Mesendoderm (in vitro differentiated cells): ENCODE measurements around the gene PFAS.

ENCODE experiments used
- DNase-seq: peaks from one replicate; pipeline ENCODE4 v3.0.0; 2013
- H2AK5ac ChIP-seq: 2 replicates; pipeline ENCODE4 v1.6.1; 2013; ENCODE audit warnings: low read length, inconsistent platforms
- H2BK120ac ChIP-seq: 2 replicates; pipeline ENCODE4 v1.6.1; 2013; ENCODE audit warnings: low read depth, mild to moderate bottlenecking, low read length, moderate library complexity, mixed read lengths
- H2BK15ac ChIP-seq: replicated peaks from 2 replicates; pipeline ENCODE4 v1.6.1; 2013; ENCODE audit warnings: low read depth, mild to moderate bottlenecking, moderate library complexity
- H2BK5ac ChIP-seq: 2 replicates; pipeline ENCODE4 v1.6.1; 2013; ENCODE audit warnings: low read length, inconsistent platforms
- H3K18ac ChIP-seq: 2 replicates; pipeline ENCODE4 v1.6.1; 2013; ENCODE audit warnings: mild to moderate bottlenecking, low read length, mixed read lengths
- H3K23ac ChIP-seq: one replicate; pipeline ENCODE4 v1.6.1; 2013; ENCODE audit warnings: low read length
- H3K27ac ChIP-seq: 2 replicates; pipeline ENCODE4 v1.5.1; 2013; ENCODE audit warnings: low read depth, mild to moderate bottlenecking, inconsistent platforms, low read length, moderate library complexity
- H3K27me3 ChIP-seq: 2 replicates; pipeline ENCODE4 v1.6.1; 2013; ENCODE audit warnings: low read length, control low read depth, mild to moderate bottlenecking, inconsistent platforms; ENCODE audit not compliant: insufficient read depth, poor library complexity
- H3K36me3 ChIP-seq: 2 replicates; pipeline ENCODE4 v1.6.1; 2013; ENCODE audit warnings: low read length, inconsistent platforms; ENCODE audit not compliant: control insufficient read depth, insufficient read depth
- H3K4ac ChIP-seq: one replicate; pipeline ENCODE4 v1.6.1; 2013; ENCODE audit warnings: low read depth, mild to moderate bottlenecking, low read length, moderate library complexity
- H3K4me1 ChIP-seq: 2 replicates; pipeline ENCODE4 v1.6.1; 2013; ENCODE audit warnings: low read depth, low read length, inconsistent platforms; ENCODE audit not compliant: control insufficient read depth
- H3K4me2 ChIP-seq: 2 replicates; pipeline ENCODE4 v1.6.1; 2013; ENCODE audit warnings: low read length
- H3K4me3 ChIP-seq: 2 replicates; pipeline ENCODE4 v1.5.1; 2013; ENCODE audit warnings: mild to moderate bottlenecking, low read length
- H3K56ac ChIP-seq: one replicate; pipeline ENCODE4 v1.6.1; 2013; ENCODE audit warnings: low read length
- H3K79me1 ChIP-seq: 2 replicates; pipeline ENCODE4 v1.6.1; 2013; ENCODE audit warnings: low read length, inconsistent platforms
- H3K79me2 ChIP-seq: 2 replicates; pipeline ENCODE4 v1.6.1; 2013; ENCODE audit warnings: mild to moderate bottlenecking, low read length; ENCODE audit not compliant: control insufficient read depth, insufficient read depth
- H3K9ac ChIP-seq: 2 replicates; pipeline ENCODE4 v1.6.1; 2013; ENCODE audit warnings: low read length, inconsistent platforms
- H4K5ac ChIP-seq: one replicate; pipeline ENCODE4 v1.6.1; 2013; ENCODE audit warnings: low read length
- H4K8ac ChIP-seq: one replicate; pipeline ENCODE4 v1.6.1; 2013; ENCODE audit warnings: low read depth, mild to moderate bottlenecking, control low read depth, low read length, moderate library complexity
- WGBS: extraction: QIAGEN DNeasy Blood & Tissue Kit; methylation state at CpG from one replicate; pipeline ENCODE4 v1.1.7; 2013; ENCODE audit warnings: low lambda C conversion rate, missing lambda C conversion rate; ENCODE audit not compliant: insufficient coverage; ENCODE audit errors: extremely low coverage; 5-methylcytosine and 5-hydroxymethylcytosine counted together

PFAS gene

DNA sequence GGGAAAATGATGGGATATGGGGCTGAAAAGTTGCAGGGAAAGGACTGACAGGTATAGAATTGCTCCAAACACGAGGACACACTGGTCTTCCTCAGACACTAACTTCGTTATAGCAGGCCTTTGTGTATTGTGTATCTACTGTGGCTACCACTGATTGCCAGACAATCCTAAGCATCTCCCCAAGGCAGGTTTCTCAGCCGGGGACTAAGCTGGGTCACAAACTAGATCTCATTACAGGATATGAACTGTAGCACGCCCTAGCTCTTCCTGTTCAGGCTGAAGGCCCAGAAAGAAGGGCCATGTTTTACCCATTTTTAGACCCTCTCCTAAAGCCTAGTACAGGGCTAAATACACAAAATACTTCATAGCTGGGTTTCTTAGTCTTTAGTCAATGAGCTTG is 34.3 kb downstream of the PFAS start:
- Histone ChIP-seq H3K4ac (no peak overlapping the region), H2AK5ac (no peak overlapping the region), H3K27me3 (no peaks in the 10 kb centered on the region), H3K4me2 (no peak overlapping the region), H2BK120ac (no peak overlapping the region), H2BK15ac (no peak overlapping the region), H3K79me1 (no peaks in the 10 kb centered on the region), H3K56ac (no peak overlapping the region), H3K36me3 (no peaks in the 10 kb centered on the region), H3K4me3 (no peak overlapping the region), H3K27ac (no peak overlapping the region), H4K5ac (no peak overlapping the region), H2BK5ac (no peak overlapping the region), H3K23ac (no peak overlapping the region), H3K4me1 (no peaks in the 10 kb centered on the region), H3K18ac (no peak overlapping the region), H3K9ac (no peak overlapping the region), H3K79me2 (no peaks in the 10 kb centered on the region), H4K8ac (no peak overlapping the region)
- DNase-seq, result peak; percentile 87
- no CpG with 5 or more reads among the region's 4 CpGs for WGBS

DNA sequence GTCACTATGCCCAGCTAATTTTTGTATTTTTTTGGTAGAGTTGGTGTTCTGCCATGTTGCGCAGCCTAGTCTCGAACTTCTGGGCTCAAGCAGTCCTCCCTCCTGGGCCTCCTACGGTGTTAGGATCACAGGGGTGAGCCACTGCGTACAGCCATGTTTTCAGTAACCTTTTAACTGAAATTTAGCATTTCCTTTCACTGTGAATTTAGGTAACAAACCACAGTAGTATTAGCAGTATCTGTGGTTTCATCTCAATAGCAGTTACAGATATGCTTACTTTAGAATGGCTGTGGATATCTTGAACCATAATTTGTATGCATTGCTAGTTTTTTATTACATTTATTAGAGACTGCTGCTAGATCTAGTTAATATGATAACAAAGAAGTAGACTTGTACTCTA is 35.0 kb downstream of the PFAS start:
- DNase-seq, result no peak

DNA sequence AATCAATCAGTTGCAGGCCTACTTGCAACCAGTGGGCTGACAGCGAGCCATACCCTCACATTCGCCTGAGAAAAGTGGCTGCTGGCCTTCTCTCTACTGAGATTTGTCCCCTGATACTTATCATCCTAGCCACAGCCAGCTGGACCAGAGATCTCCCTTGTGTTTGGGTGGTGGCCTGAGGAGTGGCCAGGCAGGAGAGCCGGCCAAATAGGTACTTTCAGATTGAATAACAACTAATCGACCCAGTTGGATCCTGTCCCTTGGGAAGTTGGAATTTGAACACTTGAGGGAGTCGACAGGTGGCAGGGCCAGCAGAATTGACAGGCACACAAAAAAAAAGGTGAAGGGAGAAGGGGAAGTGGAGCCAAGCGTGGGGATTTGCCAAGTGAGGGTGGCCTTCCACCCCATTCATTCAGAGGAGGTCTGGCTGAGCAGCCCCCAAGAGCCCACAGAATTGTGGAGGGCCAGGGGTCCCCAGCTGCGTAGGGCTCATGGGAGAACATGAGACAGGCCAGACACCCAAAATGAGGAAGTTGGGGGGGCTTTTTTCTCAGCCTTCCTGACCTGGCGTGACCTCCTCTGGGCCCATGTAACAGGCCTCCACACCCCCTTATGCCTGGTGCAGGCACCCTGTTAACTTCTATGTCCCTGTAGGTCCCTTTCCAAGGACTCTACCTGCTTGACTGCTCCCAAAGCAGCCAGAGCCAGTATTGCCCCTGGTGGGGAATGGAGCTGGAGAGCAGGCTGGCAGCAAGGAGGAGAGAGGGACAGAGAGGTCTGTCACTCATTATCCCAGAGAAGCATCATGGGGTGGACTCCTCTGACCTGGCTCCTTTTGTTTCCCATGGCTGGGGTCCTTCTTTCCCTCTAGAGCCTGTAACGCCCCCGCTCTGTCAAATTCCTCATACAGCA is 36.4 kb downstream of the PFAS start:
- no peak overlapping the region for H3K9ac ChIP-seq
- no peaks in the 10 kb centered on the region for H3K79me2 ChIP-seq
- WGBS, result no CpG with 5 or more reads among the region's 10 CpGs
- no peaks in the 10 kb centered on the region for H3K27me3 ChIP-seq
- no peak overlapping the region for H3K56ac ChIP-seq
- no peak overlapping the region for H3K18ac ChIP-seq
- H3K79me1 ChIP-seq, result peaks cover 4% of the 10 kb centered on the region
- no peak overlapping the region for H3K4me3 ChIP-seq
- no peak for DNase-seq
- no peak overlapping the region for H2BK120ac ChIP-seq
- H3K4me1 ChIP-seq, result peaks cover 4% of the 10 kb centered on the region
- no peak overlapping the region for H4K5ac ChIP-seq
- H3K4ac ChIP-seq, result no peak overlapping the region
- H3K23ac ChIP-seq, result no peak overlapping the region
- no peak overlapping the region for H2BK15ac ChIP-seq
- H3K36me3 ChIP-seq, result no peaks in the 10 kb centered on the region
- H2AK5ac ChIP-seq, result no peak overlapping the region
- H3K27ac ChIP-seq, result no peak overlapping the region
- H3K4me2 ChIP-seq, result no peak overlapping the region
- no peak overlapping the region for H4K8ac ChIP-seq
- H2BK5ac ChIP-seq, result no peak overlapping the region

More for the DNA sequence above, 35.0 kb downstream of the PFAS start:
- Histone ChIP-seq H3K27me3 (no peaks in the 10 kb centered on the region), H3K4me3 (no peak overlapping the region), H2BK120ac (no peak overlapping the region), H3K23ac (no peak overlapping the region), H3K4me1 (peaks cover under 1% of the 10 kb centered on the region), H2BK5ac (no peak overlapping the region), H3K4ac (no peak overlapping the region), H3K4me2 (no peak overlapping the region), H3K56ac (no peak overlapping the region), H3K79me1 (no peaks in the 10 kb centered on the region), H4K5ac (no peak overlapping the region), H2BK15ac (no peak overlapping the region), H2AK5ac (no peak overlapping the region), H3K9ac (no peak overlapping the region), H3K27ac (no peak overlapping the region), H3K36me3 (no peaks in the 10 kb centered on the region), H3K79me2 (no peaks in the 10 kb centered on the region), H4K8ac (no peak overlapping the region), H3K18ac (no peak overlapping the region)
- no CpG with 5 or more reads among the region's 4 CpGs for WGBS

DNA sequence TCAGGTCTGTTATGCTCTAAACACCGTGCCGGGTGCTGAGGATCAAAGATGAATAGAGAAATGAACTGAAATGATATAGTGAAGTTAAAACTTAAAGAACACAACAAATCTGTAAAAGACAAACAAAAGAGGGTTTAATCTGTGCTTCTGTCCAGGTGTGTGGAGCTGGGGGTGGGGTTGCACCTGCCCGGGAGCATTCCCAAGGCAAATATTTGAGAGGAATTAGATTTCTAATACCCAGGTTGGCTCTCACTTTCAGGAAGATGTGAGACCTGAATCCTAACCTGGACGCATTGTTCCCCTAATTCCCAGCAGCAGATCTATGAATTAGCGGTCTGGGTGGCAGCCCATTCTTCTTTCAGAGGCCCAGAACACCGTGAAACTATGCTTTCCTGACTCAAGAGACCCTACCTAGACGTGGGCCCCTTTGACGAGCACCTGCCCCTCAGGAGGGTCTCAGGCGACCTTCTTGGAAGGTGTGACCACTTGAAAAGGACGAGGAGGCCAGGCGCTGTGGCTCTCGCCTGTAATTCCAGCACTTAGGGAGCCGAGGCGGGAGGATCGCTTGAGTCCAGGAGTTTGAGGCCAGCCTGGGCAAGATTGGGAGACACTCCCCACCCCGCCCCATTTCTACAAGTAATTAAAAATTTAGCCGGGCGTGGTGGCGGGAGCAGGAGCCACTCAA is 38.7 kb downstream of the PFAS start:
- DNase-seq, result no peak
- H2BK5ac ChIP-seq, result no peak overlapping the region
- H3K9ac ChIP-seq, result peak overlapping the region; percentile 73
- no peak overlapping the region for H3K23ac ChIP-seq
- peaks cover 4% of the 10 kb centered on the region for H3K79me1 ChIP-seq
- peak overlapping the region; percentile 24 for H3K18ac ChIP-seq
- H3K36me3 ChIP-seq, result no peaks in the 10 kb centered on the region
- peaks cover 4% of the 10 kb centered on the region for H3K4me1 ChIP-seq
- H2BK15ac ChIP-seq, result no peak overlapping the region
- no peaks in the 10 kb centered on the region for H3K79me2 ChIP-seq
- no peak overlapping the region for H3K4ac ChIP-seq
- no peak overlapping the region for H4K8ac ChIP-seq
- peak overlapping the region; percentile 38 for H3K4me2 ChIP-seq
- peak overlapping the region; percentile 24 for H3K4me3 ChIP-seq
- H2AK5ac ChIP-seq, result no peak overlapping the region
- no CpG with 5 or more reads among the region's 19 CpGs for WGBS
- H3K56ac ChIP-seq, result peak overlapping the region; percentile 85
- H2BK120ac ChIP-seq, result no peak overlapping the region
- no peaks in the 10 kb centered on the region for H3K27me3 ChIP-seq
- no peak overlapping the region for H3K27ac ChIP-seq
- no peak overlapping the region for H4K5ac ChIP-seq

DNA sequence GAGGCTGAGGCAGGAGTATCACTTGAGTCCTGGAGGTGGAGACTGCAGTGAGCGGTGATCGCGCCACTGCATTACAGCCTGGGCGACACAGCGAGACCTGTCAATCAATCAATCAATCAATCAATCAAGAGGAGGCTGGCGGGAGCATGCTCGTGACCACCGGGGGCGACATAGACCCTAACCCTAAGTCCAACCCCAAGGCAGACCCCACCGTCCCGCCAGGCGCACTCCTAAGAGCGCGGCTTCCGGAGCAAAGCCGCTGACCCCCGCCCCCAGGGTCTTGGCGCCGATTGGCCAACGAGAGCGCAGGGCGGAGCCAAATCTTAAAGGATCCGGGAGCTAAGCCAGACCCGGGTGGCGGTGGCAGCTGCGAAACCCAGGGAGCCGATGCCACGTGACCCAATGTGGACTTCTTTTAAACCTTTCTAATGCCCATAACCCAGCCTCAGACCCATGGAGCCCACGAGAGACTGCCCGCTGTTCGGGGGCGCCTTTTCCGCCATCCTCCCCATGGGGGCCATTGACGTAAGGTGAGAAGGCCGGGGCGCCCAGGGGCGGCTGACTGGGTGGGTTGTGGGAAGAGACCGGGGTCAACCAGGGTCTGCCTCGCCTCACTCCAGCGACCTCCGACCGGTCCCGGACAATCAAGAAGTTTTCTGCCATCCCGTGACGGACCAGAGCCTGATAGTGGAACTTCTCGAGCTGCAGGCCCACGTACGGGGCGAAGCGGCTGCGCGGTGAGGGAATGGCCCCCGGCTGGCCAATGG is 39.4 kb downstream of the PFAS start, which contains the start of gene RANGRF:
TSS of gene RANGRF (plus strand) at position 335 of the 767 bp plus-strand sequence. CDS start at position 454, 119 bp downstream.
- Histone ChIP-seq H2AK5ac (peak within 1 kb of the TSS; percentile 73), H3K4me1 (peaks cover 4% of the 10 kb centered on the region), H2BK5ac (peak within 1 kb of the TSS; percentile 2), H3K4ac (peak within 1 kb of the TSS; percentile 82), H3K56ac (peak within 1 kb of the TSS; percentile 88), H4K5ac (no peak within 1 kb of the TSS), H3K79me1 (peaks cover 4% of the 10 kb centered on the region), H3K23ac (peak within 1 kb of the TSS; percentile 89), H3K4me2 (peak within 1 kb of the TSS; percentile 84), H2BK120ac (no peak within 1 kb of the TSS), H3K27me3 (no peaks in the 10 kb centered on the region), H3K18ac (peak within 1 kb of the TSS; percentile 88), H3K27ac (no peak within 1 kb of the TSS), H3K36me3 (no peaks in the 10 kb centered on the region), H3K9ac (peak within 1 kb of the TSS; percentile 77), H3K4me3 (peak within 1 kb of the TSS; percentile 73), H4K8ac (peak within 1 kb of the TSS; percentile 91), H2BK15ac (no peak within 1 kb of the TSS), H3K79me2 (no peaks in the 10 kb centered on the region)
- DNase-seq, result peak; percentile 91
- no CpG with 5 or more reads among the region's 53 CpGs for WGBS
